Gastrocnemius medialis (tissue), 4 donors: ENCODE results near the gene ASB1.

ENCODE experiments used
- CTCF ChIP-seq, 5 experiments: fragments of 450-650 bp in 3 of 5; fragments of 200-600 bp in 2 of 5; sonication (generic) in 2 of 5; IDR thresholded peaks in 4 of 5; conservative IDR thresholded peaks in 1 of 5; 1 replicate in 4 of 5; 2 replicates in 1 of 5; pipeline ENCODE4 v1.5.1; 2016 to 2019; ENCODE audit warnings: antibody characterized with exemption in 5 of 5, mild to moderate bottlenecking in 3 of 5, moderate library complexity in 3 of 5
- POLR2A ChIP-seq, 2 donors: fragments of 450-650 bp; IDR thresholded peaks; one replicate each; pipeline ENCODE4 v1.6.1; 2017; ENCODE audit warnings: antibody characterized with exemption in 2 of 2, mild to moderate bottlenecking in 2 of 2, moderate library complexity in 2 of 2

- no peak for TF ChIP-seq POLR2A (IDR thresholded peaks at IDR 0.05)
- TF ChIP-seq CTCF (IDR thresholded peaks at IDR 0.05 in 4 of 5, conservative IDR thresholded peaks at IDR 0.05 in 1 of 5), result no peak
Measured at GRCh38 chr2:238497610-238498005, 70.9 kb downstream of the ASB1 start.
